ENCODE measurements around the gene ATG7. TPM values are rescaled to one million over a fixed set of nuclear protein-coding genes. Genes with fewer than 3 reads are reported as not detected.

ATG7 gene
- polyA plus RNA-seq, 2 of the 4 experiments (the other 2 are of a cell fraction), result 27.2 to 41.2 TPM

DNA sequence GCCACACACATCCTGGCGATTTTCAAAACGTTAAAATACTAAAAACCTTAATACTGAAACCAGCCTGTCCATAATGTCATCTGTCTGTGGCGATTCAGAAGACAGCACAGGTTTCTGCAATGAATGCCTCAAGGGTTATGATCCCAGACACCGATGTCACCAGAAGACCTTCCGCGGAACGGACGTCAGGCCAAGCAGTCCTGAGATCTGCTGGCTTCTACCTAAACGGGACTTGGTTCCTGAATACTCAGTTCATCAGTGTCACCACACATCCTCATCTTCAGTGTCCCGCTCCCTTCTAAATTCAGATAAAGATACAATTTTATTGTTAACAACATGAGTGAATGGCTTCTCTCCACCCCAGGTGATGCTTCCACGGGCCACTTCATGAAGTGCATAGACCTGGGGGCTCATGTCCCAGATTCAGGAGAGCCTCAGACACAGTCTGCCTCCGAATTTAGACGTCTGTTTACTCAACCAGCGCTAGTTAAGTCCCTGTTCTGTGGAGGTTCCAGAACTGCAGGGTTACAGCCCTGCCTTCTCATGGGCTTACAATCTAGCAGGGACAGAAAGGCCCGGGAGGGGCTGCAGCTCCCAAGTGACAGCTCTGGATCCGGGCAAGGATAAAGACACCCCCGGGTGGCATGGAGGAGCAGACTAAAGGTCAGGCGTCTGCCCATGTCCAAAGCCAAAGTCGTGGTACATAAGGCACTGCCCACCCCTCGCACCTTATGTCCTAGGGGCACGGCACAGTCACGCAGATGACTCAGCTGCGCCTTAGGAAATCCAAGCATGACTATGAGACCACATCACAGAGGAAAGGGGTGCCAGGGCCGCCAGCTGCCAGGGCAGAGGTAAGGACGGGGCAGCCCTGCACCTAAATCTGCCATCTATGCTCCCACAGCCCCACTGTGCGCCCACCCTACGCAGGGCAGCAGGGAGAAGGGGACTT is 295.6 kb downstream of the ATG7 start:
- ChIA-PET POLR2A (interaction anchor here (0.7 to 1.8 kb wide), 4 partner anchors 8 to 76 kb away, joined by 3 to 8 read pairs (median 3); partner anchors contain the start of gene VGLL4), CTCF (interaction anchor here (0.7 to 3.3 kb wide), 9 partner anchors 11 to 253 kb away, joined by 3 to 11 read pairs (median 4); no protein-coding TSS in a partner anchor)
- 63% methylated on average over 25 of the region's 27 CpGs for WGBS (ENCODE audit: missing lambda C conversion rate)
- peaks cover 22% of the 10 kb centered on the region for H3K4me1 ChIP-seq
- H3K27ac ChIP-seq, result peak overlapping the region; percentile 87 to 93
- peak overlapping the region; percentile 91 for H3K4me2 ChIP-seq
- H3K9me3 ChIP-seq, result no peaks in the 10 kb centered on the region
- peak; percentile 56 to 84 for DNase-seq (ENCODE audit: low read depth in 1 of 2, low spot score in 1 of 2)
- ATAC-seq, result peak; percentile 77 to 82
- FAIRE-seq, result no peak
- no peak for TF ChIP-seq PBX3 (IDR thresholded peaks at IDR 0.05)
- 0 out of 5 replicates have a peak, but pooled peaks of 1 of the 2 experiments have one; percentile 28 for TF ChIP-seq JUN (IDR thresholded peaks at IDR 0.05)
- no peak for TF ChIP-seq MYC (IDR thresholded peaks at IDR 0.05; ENCODE audit: borderline replicate concordance, low read length)
- TF ChIP-seq FOSL2 (IDR thresholded peaks at IDR 0.05), result peak; percentile 73
- TF ChIP-seq FOSL2 (CRISPR knock-in tag; IDR thresholded peaks at IDR 0.05), result peak; percentile 86
- no peak for TF ChIP-seq POLR2A (IDR thresholded peaks at IDR 0.05; ENCODE audit: low read length)
- no peak for TF ChIP-seq MAZ (IDR thresholded peaks at IDR 0.05; ENCODE audit: borderline replicate concordance, low read depth, low read length)
- peak; percentile 45; the same call in 1 of the 2 replicates for TF ChIP-seq JUNB (IDR thresholded peaks at IDR 0.05)
- TF ChIP-seq, protein P1, sequence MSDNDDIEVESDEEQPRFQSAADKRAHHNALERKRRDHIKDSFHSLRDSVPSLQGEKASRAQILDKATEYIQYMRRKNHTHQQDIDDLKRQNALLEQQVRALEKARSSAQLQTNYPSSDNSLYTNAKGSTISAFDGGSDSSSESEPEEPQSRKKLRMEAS (IDR thresholded peaks at IDR 0.05), result 0 out of 2 replicates have a peak, but pooled peaks have one; percentile 36
- TF ChIP-seq CEBPB (IDR thresholded peaks at IDR 0.05), result peak in 1 of 2 experiments; percentile 50; a peak in 2 of 4 replicates
- no peak for TF ChIP-seq RNF2 (IDR thresholded peaks at IDR 0.05; ENCODE audit: borderline replicate concordance, low read depth)
- TF ChIP-seq MAFK (IDR thresholded peaks at IDR 0.05; ENCODE audit: partially characterized antibody), result no peak
- peak overlapping the region; percentile 26 for H3K4me3 ChIP-seq

- no peaks in the 10 kb centered on the region for H3K9me3 ChIP-seq
- ATAC-seq (peak; percentile 79 to 85), DNase-seq (ENCODE audit: low read depth in 1 of 2, low spot score in 1 of 2) (peak; percentile 52 to 78), FAIRE-seq (no peak)
- TF ChIP-seq ELK1 (IDR thresholded peaks at IDR 0.05; ENCODE audit: low read depth, low read length), result no peak
- TF ChIP-seq USF2 (IDR thresholded peaks at IDR 0.05), result peak; percentile 49
- TF ChIP-seq, protein P1 (IDR thresholded peaks at IDR 0.05), result 0 out of 2 replicates have a peak, but pooled peaks have one; percentile 23
- 0 out of 2 replicates have a peak, but pooled peaks have one; percentile 29 for TF ChIP-seq MYC (IDR thresholded peaks at IDR 0.05; ENCODE audit: borderline replicate concordance, low read length)
- no peak for TF ChIP-seq FOXS1 (CRISPR knock-in tag; IDR thresholded peaks at IDR 0.05)
- 0 out of 5 replicates have a peak, but pooled peaks of 1 of the 2 experiments have one; percentile 10 for TF ChIP-seq RAD21 (conservative IDR thresholded peaks at IDR 0.05 in 1 of 2, IDR thresholded peaks at IDR 0.05 in 1 of 2)
- 30% methylated on average over 23 of the region's 29 CpGs for WGBS (ENCODE audit: missing lambda C conversion rate)
- ChIA-PET CTCF (interaction anchor here (0.7 to 3.3 kb wide), 9 partner anchors 12 to 254 kb away, joined by 3 to 11 read pairs (median 4); no protein-coding TSS in a partner anchor), POLR2A (interaction anchor here (0.7 to 1.8 kb wide), 4 partner anchors 9 to 75 kb away, joined by 3 to 8 read pairs (median 3); partner anchors contain the start of gene VGLL4)
- peaks cover 22% of the 10 kb centered on the region for H3K4me1 ChIP-seq
- peak overlapping the region; percentile 91 for H3K4me2 ChIP-seq
- H3K27ac ChIP-seq, result peak overlapping the region; percentile 87 to 93
- peak overlapping the region; percentile 26 for H3K4me3 ChIP-seq
Measured at GRCh38 chr3:11568503-11569155, 296.4 kb downstream of the ATG7 start.

All from A549 (cell line).